B cell (primary cell): Measurements from ENCODE around the gene KIAA0825.

Experiments
- EZH2 ChIP-seq: IDR thresholded peaks from 2 replicates; pipeline ENCODE4 v1.6.1; 2012; ENCODE audit warnings: borderline replicate concordance, low read depth, mild to moderate bottlenecking, moderate library complexity, low read length; ENCODE audit not compliant: insufficient read depth, poor library complexity, severe bottlenecking
- TF ChIP-seq, protein P1 (sequence below): fragments of 200-600 bp; IDR thresholded peaks from one replicate; pipeline ENCODE4 v1.8.0; 2022; ENCODE audit warnings: antibody characterized with exemption, mild to moderate bottlenecking

- TF ChIP-seq, protein P1, sequence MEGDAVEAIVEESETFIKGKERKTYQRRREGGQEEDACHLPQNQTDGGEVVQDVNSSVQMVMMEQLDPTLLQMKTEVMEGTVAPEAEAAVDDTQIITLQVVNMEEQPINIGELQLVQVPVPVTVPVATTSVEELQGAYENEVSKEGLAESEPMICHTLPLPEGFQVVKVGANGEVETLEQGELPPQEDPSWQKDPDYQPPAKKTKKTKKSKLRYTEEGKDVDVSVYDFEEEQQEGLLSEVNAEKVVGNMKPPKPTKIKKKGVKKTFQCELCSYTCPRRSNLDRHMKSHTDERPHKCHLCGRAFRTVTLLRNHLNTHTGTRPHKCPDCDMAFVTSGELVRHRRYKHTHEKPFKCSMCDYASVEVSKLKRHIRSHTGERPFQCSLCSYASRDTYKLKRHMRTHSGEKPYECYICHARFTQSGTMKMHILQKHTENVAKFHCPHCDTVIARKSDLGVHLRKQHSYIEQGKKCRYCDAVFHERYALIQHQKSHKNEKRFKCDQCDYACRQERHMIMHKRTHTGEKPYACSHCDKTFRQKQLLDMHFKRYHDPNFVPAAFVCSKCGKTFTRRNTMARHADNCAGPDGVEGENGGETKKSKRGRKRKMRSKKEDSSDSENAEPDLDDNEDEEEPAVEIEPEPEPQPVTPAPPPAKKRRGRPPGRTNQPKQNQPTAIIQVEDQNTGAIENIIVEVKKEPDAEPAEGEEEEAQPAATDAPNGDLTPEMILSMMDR, result no peak
- no peak for TF ChIP-seq EZH2
These were observed 304.7 kb downstream of the KIAA0825 start for GRCh38 chr5:94313696-94314095.
